DMS53 (cell line): ENCODE data around the gene MYO10.
"Not testable (repeated sequence)": the region's sequence is repeated elsewhere in the genome, so short reads cannot be mapped to it uniquely, and the experiment has no call there.

Source experiments
- DNase-seq: peaks from one replicate; lab custom pipeline; 2025; lab: John Stamatoyannopoulos, UW

Gene MYO10

GRCh38 chr5:16668631-16669030 lies 267.5 kb downstream of the MYO10 start:
- no peak for DNase-seq

- DNase-seq, result no peak
These were observed 267.9 kb downstream of the MYO10 start for GRCh38 chr5:16668194-16668593.

GRCh38 chr5:16666883-16667398 lies 269.1 kb downstream of the MYO10 start:
- DNase-seq, result peak; percentile 63

GRCh38 chr5:16666130-16666882 lies 269.8 kb downstream of the MYO10 start:
- DNase-seq, result no peak

- DNase-seq, result no peak
These were observed 270.5 kb downstream of the MYO10 start for GRCh38 chr5:16665601-16666000.

- no peak for DNase-seq
These were observed 271.7 kb downstream of the MYO10 start for GRCh38 chr5:16664368-16664767.

GRCh38 chr5:16663840-16664239 lies 272.2 kb downstream of the MYO10 start:
- DNase-seq, result no peak

GRCh38 chr5:16661713-16662112 lies 274.4 kb downstream of the MYO10 start:
- no peak for DNase-seq

GRCh38 chr5:16660982-16661381 lies 275.1 kb downstream of the MYO10 start:
- DNase-seq, result no peak

- no peak for DNase-seq
These were observed 276.6 kb downstream of the MYO10 start for GRCh38 chr5:16659536-16659935.

- DNase-seq, result no peak
These were observed 279.4 kb downstream of the MYO10 start for GRCh38 chr5:16656561-16657191.

- no peak for DNase-seq
These were observed 281.3 kb downstream of the MYO10 start for GRCh38 chr5:16654647-16655334.

GRCh38 chr5:16648739-16649138 lies 287.3 kb downstream of the MYO10 start:
- not testable (repeated sequence) for DNase-seq

- DNase-seq, result no peak
These were observed 291.7 kb downstream of the MYO10 start for GRCh38 chr5:16644301-16644889.

GRCh38 chr5:16642867-16643266 lies 293.2 kb downstream of the MYO10 start:
- no peak for DNase-seq

GRCh38 chr5:16639206-16639605 lies 296.9 kb downstream of the MYO10 start:
- no peak for DNase-seq

GRCh38 chr5:16628376-16628775 lies 307.7 kb downstream of the MYO10 start:
- DNase-seq, result no peak

- no peak for DNase-seq
These were observed 309.3 kb downstream of the MYO10 start for GRCh38 chr5:16626696-16627264.

GRCh38 chr5:16625096-16625495 lies 311.0 kb downstream of the MYO10 start:
- no peak for DNase-seq

GRCh38 chr5:16619136-16619535 lies 317.0 kb downstream of the MYO10 start:
- DNase-seq, result no peak

GRCh38 chr5:16618138-16618897 lies 317.8 kb downstream of the MYO10 start:
- peak; percentile 13 for DNase-seq
